SU-DHL-6 (cell line): ENCODE data around the gene SLC16A4.
"Not testable (repeated sequence)": the region's sequence is repeated elsewhere in the genome, so short reads cannot be mapped to it uniquely, and the experiment has no call there.

Experiments used
- H2AFZ ChIP-seq: fragments of 200-600 bp; sonication (generic); 2 replicates; pipeline ENCODE4 v1.6.1; 2014; ENCODE audit warnings: low read depth, mild to moderate bottlenecking, moderate library complexity, mixed read lengths, antibody characterized with exemption, low read length; ENCODE audit not compliant: severe bottlenecking
- H3F3A ChIP-seq: fragments of 200-600 bp; shearing (Covaris generic); 2 replicates; pipeline ENCODE4 v1.6.0; 2016; ENCODE audit warnings: antibody characterized with exemption, mild to moderate bottlenecking; ENCODE audit not compliant: insufficient read depth
- H3K27ac ChIP-seq: fragments of 200-600 bp; sonication (generic); 2 replicates; pipeline ENCODE4 v1.5.1; 2016; ENCODE audit warnings: low read depth, mild to moderate bottlenecking, low read length, moderate library complexity, mixed read lengths
- H3K27me3 ChIP-seq: fragments of 200-600 bp; sonication (generic), shearing (Covaris generic); 2 replicates; pipeline ENCODE4 v1.6.0; 2014; ENCODE audit warnings: mild to moderate bottlenecking, low read length
- H3K36me3 ChIP-seq: fragments of 200-600 bp; sonication (generic); 2 replicates; pipeline ENCODE4 v1.6.1; 2014; ENCODE audit warnings: mild to moderate bottlenecking, low read length, mixed read lengths
- H3K4me2 ChIP-seq: fragments of 300-600, 200-600 bp; shearing (Covaris generic), sonication (generic); 2 replicates; pipeline ENCODE4 v1.6.0; 2014; ENCODE audit warnings: low read length, low read depth, mild to moderate bottlenecking; ENCODE audit not compliant: poor library complexity, severe bottlenecking
- H3K4me3 ChIP-seq: fragments of 200-600 bp; sonication (generic); 2 replicates; pipeline ENCODE4 v1.5.1; 2014; ENCODE audit warnings: antibody characterized with exemption, low read length, mild to moderate bottlenecking, mixed read lengths; ENCODE audit not compliant: insufficient read depth, poor library complexity, severe bottlenecking
- H3K79me2 ChIP-seq: fragments of 200-600 bp; sonication (generic); 2 replicates; pipeline ENCODE4 v1.6.1; 2014; ENCODE audit warnings: mild to moderate bottlenecking, low read length, moderate library complexity; ENCODE audit not compliant: insufficient read depth
- H3K9ac ChIP-seq: fragments of 200-600 bp; sonication (generic); 2 replicates; pipeline ENCODE4 v1.7.0; 2014; ENCODE audit warnings: mild to moderate bottlenecking, low read length
- H3K9me2 ChIP-seq: fragments of 200-600 bp; sonication (generic); replicated peaks from 2 replicates; pipeline ENCODE4 v1.6.1; 2014; ENCODE audit warnings: low read length; ENCODE audit not compliant: insufficient read depth
- H3K9me3 ChIP-seq: fragments of 200-600 bp; sonication (generic); 2 replicates; pipeline ENCODE4 v1.6.1; 2014; ENCODE audit warnings: low read length, mixed read lengths; ENCODE audit not compliant: insufficient read depth
- H4K20me1 ChIP-seq: fragments of 200-600 bp; sonication (generic); 2 replicates; pipeline ENCODE4 v1.6.1; 2014; ENCODE audit warnings: low read depth, mild to moderate bottlenecking, antibody characterized with exemption, low read length, moderate library complexity, mixed read lengths
- EZH2phosphoT487 ChIP-seq: fragments of 200-600 bp; sonication (generic), shearing (Covaris generic); conservative IDR thresholded peaks from 2 replicates; pipeline ENCODE4 v1.6.1; 2018; ENCODE audit warnings: mild to moderate bottlenecking, antibody characterized with exemption, low read length, moderate library complexity, mixed read lengths
- TF ChIP-seq, protein P1 (sequence below): fragments of 200-600 bp; sonication (generic); IDR thresholded peaks from one replicate; pipeline ENCODE4 v1.5.1; 2017; ENCODE audit warnings: antibody characterized with exemption, mild to moderate bottlenecking, low read length, moderate library complexity; ENCODE audit not compliant: insufficient read depth, poor library complexity, severe bottlenecking

The SLC16A4 gene

DNA sequence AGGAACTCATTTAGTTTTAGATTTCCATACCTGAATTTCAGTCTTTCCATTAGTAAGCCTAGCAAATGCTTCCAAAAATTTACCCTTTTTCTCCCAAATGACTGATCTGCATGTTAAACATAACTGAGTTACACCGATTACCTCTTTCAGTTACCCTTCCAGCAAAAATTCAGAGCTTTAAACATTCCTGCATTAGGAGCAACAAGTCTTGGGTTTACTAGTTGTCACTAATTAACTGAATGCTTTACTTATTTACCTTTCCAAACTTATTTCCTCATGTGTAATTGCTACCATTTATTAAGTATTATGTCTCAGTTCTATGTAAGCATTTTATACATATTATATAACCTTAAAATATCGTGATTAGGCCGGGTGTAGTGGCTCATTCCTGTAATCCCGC is 13.6 kb upstream of the SLC16A4 start:
- no peak overlapping the region for H3K27ac ChIP-seq
- H3K27me3 ChIP-seq = no peaks in the 10 kb centered on the region
- H3K36me3 ChIP-seq = peaks cover 22% of the 10 kb centered on the region; the same call in 1 of the 2 replicates

DNA sequence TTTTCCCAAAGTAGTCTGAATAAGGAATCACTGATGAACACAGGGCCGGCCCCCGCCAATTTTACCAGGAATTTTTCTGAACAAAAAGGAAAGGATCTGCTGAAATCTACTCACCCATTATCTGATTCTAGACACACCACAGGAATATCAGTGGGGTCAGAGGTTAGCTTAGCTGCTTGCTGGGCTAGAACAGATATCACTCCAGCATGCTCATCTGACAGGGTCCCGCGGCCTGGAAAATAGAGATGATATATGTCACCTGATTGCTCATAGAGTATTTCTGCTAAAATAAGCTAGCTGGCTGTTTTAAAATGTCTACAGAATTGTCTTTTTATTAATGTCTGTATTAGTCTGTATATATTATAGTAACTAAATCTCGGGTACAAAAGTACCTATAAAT is 13.0 kb upstream of the SLC16A4 start:
- peaks cover 22% of the 10 kb centered on the region; the same call in 1 of the 2 replicates for H3K36me3 ChIP-seq
- no peaks in the 10 kb centered on the region for H3K27me3 ChIP-seq
- no peak overlapping the region for H3K9ac ChIP-seq
- no peak overlapping the region for H3K4me3 ChIP-seq
- H3K27ac ChIP-seq = no peak overlapping the region
- no peaks in the 10 kb centered on the region for H3K9me2 ChIP-seq
- TF ChIP-seq, protein P1, sequence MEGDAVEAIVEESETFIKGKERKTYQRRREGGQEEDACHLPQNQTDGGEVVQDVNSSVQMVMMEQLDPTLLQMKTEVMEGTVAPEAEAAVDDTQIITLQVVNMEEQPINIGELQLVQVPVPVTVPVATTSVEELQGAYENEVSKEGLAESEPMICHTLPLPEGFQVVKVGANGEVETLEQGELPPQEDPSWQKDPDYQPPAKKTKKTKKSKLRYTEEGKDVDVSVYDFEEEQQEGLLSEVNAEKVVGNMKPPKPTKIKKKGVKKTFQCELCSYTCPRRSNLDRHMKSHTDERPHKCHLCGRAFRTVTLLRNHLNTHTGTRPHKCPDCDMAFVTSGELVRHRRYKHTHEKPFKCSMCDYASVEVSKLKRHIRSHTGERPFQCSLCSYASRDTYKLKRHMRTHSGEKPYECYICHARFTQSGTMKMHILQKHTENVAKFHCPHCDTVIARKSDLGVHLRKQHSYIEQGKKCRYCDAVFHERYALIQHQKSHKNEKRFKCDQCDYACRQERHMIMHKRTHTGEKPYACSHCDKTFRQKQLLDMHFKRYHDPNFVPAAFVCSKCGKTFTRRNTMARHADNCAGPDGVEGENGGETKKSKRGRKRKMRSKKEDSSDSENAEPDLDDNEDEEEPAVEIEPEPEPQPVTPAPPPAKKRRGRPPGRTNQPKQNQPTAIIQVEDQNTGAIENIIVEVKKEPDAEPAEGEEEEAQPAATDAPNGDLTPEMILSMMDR = no peak
- TF ChIP-seq EZH2phosphoT487 = no peak
- H3F3A ChIP-seq = peaks cover 13% of the 10 kb centered on the region; the same call in 1 of the 2 replicates
- peaks cover 17% of the 10 kb centered on the region for H3K79me2 ChIP-seq
- no peak overlapping the region for H3K4me2 ChIP-seq
- H3K9me3 ChIP-seq = no peaks in the 10 kb centered on the region
- H4K20me1 ChIP-seq = no peaks in the 10 kb centered on the region
- H2AFZ ChIP-seq = no peak overlapping the region

More for the DNA sequence above, 13.6 kb upstream of the SLC16A4 start:
- peaks cover 17% of the 10 kb centered on the region for H3K79me2 ChIP-seq
- no peaks in the 10 kb centered on the region for H3K9me3 ChIP-seq
- H3K9ac ChIP-seq = no peak overlapping the region
- H2AFZ ChIP-seq = no peak overlapping the region
- no peaks in the 10 kb centered on the region for H3K9me2 ChIP-seq
- H3F3A ChIP-seq = peaks cover 13% of the 10 kb centered on the region; the same call in 1 of the 2 replicates
- TF ChIP-seq, protein P1 = no peak
- TF ChIP-seq EZH2phosphoT487 = no peak
- H3K4me2 ChIP-seq = no peak overlapping the region
- no peak overlapping the region for H3K4me3 ChIP-seq
- H4K20me1 ChIP-seq = no peaks in the 10 kb centered on the region

DNA sequence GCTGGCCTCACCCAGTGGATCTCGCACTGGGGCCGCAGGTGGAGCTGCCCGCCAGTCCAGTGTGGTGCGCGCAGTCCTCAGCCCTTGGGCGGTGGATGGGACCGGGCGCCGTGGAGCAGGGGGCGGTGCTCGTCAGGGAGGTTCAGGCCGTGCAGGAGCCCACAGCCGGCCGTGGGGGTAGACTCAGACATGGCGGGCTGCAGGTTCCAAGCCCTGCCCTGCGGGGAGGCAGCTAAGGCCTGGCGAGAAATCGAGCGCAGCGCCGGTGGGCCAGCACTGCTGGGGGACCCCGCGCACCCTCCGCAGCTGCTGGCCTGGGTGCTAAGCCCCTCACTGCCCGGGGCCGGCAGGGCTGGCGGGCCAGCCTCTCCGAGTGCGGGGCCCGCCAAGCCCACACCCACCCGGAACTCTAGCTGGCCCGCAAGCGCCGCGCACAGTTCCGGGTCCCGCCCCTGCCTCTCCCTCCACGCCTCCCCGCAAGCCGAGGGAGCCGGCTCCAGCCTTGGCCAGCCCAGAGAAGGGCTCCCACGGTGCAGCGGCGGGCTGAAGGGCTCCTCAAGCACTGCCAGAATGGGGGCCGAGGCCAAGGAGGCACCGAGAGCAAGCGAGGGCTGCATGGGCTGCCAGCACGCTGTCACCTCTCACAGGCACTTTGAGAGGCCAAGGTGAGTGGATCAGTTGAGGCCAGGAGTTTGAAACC is 5.6 kb upstream of the SLC16A4 start:
- not testable (repeated sequence) for H2AFZ ChIP-seq, H3K79me2 ChIP-seq, H3K9ac ChIP-seq, H4K20me1 ChIP-seq, H3K4me3 ChIP-seq, H3F3A ChIP-seq, H3K4me2 ChIP-seq, H3K27me3 ChIP-seq, H3K9me3 ChIP-seq, H3K9me2 ChIP-seq, H3K27ac ChIP-seq
- peaks cover 10% of the 10 kb centered on the region; the same call in 1 of the 2 replicates for H3K36me3 ChIP-seq

DNA sequence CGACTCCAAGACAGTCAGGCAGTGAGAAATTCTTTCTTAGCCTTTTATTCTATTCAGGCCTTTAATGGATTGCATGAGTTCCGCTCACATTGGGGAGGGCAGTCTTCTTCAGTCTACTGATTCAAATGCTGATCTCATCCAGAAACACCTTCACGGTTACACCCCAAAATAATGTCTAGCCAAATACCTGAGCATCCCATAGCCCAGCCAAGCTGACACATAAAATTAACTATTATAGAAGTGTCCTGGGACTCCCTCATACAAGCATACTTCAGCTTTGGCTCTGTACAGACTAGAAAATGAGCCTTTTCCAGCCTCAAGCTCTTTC is 3.6 kb upstream of the SLC16A4 start:
- Histone ChIP-seq H2AFZ (no peak overlapping the region), H3K36me3 (no peaks in the 10 kb centered on the region), H3K4me3 (no peak overlapping the region), H3K27ac (no peak overlapping the region), H3K27me3 (no peaks in the 10 kb centered on the region), H3K4me2 (no peak overlapping the region), H4K20me1 (no peaks in the 10 kb centered on the region), H3K9ac (no peak overlapping the region), H3K9me3 (no peaks in the 10 kb centered on the region), H3K79me2 (no peaks in the 10 kb centered on the region), H3K9me2 (no peaks in the 10 kb centered on the region), H3F3A (peaks cover 10% of the 10 kb centered on the region; the same call in 1 of the 2 replicates)
- TF ChIP-seq, protein P1 = no peak
- TF ChIP-seq EZH2phosphoT487 = no peak
